ENCODE results near the gene CHRNA4.

Gene CHRNA4

DNA sequence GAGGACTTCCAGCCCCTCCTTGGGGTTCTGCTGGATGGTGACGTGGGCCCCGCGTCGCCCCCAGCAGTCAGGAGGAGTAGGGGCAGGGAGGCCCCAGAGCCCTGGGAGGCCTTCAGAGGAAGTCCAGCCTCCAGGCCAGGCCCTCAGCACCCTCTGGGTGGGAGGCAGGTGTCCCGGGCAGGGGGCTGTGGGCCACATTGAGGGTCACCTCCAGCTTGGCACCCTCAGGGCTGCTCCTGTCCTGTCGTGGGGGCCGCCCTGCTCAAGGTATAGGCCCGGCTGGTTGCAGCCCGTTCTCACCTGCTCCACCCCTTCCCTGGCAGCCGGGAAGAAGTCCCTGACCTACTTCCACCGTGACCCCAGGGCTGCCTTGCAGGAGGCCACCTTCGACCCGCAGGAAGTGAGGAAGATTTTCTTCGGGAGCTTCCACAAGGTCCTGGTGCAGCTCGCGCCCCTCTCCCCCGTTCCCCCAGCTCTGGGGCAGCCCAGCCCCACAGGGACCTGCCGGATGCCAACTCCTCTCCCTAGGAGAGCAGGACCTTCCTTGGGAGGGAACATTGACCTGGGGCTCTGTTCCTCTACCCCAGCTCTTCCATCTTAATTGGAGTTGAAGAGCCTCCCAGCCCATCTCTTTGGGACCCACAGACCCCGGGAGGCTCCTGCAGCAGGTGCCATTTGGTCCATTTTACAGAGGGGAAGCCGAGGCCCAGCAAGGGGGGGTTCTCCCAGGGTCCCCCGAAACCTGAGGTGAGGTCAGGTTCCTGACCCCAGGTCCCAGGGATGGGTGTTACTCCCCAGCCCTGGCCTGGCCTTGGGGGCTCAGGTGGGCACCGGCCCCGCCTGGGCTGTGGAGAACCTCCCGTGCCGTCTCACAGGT, 41.7 kb downstream of the CHRNA4 start:
- no peak for FAIRE-seq

GRCh38 chr20:63318391-63319163, 42.6 kb downstream of the CHRNA4 start:
- FAIRE-seq: no peak

DNA sequence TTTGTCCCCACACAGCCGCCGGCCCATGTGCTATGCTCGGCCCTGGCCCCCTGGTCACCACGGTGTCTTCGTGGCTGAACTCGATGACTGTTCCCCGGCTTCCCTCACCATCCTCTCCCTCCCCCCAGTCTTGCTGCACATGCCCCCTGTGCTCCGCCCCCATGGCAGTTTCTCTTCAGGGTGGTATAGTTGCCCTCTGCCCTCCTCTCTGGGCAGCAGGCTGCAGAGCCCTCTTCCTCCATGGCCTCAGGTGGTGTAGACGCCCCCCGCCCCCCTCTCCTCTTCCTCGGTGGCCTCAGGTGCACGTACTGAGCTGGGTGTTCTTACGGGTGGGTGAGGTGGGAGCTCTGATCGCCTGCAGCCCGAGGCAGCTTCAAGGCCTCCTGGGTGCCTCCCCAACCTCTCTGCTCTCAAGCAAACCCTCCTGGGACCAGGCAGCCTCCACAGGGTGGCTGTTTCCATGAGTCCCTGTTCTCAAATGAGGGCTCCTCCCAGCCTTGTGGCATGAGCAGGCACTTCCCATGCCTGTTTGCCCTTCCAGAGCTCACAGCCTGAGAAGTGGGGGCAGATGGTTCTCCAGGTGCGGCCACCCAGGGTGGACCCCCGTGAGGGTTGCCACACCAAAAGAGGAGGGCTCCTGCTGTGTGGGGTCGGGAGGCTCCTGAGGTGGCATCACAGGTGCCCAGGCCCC, 43.4 kb downstream of the CHRNA4 start:
- no peak for FAIRE-seq

GRCh38 chr20:63317061-63317460, 44.1 kb downstream of the CHRNA4 start:
- FAIRE-seq: no peak

- FAIRE-seq: no peak
These were observed 44.6 kb downstream of the CHRNA4 start for GRCh38 chr20:63316502-63316921.

DNA sequence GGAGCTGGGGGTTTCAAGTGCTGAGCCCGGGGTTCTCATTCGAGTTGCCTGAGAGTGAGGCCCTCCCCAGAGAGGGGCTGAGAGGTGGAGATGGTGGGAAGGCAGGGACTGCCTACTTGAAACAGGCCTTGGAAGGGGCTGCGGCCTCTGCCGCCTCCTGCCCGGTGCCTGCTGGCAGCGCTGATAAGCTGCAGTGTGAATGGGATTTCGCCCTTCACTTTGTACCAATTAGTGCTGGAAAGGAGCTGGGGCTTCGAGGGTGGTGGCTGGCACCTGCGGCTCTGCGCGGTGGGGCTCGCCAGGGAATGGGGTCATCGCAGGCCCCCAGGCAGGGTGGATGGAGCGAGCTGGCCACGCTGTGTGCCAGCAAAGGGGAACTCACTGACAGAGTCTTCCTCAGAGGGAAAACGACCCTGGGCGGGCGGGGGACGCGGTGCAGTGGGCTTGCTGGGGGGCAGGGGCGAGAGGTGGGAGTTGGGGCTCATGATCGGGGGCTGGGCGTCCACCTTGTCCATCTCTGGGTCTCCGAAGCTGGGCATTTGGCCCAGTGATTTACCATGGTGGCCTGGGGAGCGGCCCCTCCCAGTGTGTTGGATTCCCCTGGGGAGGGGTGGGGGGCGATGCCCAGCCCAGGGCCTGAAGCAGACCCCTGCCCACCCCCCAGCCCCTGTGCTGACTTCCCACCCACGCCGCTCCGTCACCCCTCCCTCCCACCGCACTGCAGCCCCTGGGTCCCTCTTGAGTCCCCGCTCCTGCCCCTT, 45.2 kb downstream of the CHRNA4 start:
- no peak for FAIRE-seq

DNA sequence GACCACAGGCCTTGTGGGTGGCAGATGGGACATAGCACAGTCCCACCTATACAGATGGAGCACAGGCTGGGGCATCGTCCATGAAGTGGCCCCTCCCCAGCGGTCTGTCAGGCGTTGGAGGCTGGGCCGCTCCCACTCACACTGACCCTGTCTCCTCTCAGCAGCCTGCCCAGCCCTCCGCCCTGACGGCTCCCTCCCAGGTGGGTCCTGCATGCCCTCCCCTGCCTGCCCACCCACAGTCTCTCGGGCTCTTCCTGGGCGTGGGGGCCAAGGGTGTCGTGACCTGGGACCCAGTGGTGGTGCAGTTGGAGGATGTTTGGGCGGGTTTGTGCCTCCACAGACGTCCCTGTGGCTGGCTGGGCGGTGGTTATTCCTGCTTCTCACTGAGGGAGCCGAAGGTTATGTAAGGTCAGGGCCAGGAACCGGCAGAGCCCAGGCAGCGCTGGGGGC, 45.9 kb downstream of the CHRNA4 start:
- no peak for FAIRE-seq

DNA sequence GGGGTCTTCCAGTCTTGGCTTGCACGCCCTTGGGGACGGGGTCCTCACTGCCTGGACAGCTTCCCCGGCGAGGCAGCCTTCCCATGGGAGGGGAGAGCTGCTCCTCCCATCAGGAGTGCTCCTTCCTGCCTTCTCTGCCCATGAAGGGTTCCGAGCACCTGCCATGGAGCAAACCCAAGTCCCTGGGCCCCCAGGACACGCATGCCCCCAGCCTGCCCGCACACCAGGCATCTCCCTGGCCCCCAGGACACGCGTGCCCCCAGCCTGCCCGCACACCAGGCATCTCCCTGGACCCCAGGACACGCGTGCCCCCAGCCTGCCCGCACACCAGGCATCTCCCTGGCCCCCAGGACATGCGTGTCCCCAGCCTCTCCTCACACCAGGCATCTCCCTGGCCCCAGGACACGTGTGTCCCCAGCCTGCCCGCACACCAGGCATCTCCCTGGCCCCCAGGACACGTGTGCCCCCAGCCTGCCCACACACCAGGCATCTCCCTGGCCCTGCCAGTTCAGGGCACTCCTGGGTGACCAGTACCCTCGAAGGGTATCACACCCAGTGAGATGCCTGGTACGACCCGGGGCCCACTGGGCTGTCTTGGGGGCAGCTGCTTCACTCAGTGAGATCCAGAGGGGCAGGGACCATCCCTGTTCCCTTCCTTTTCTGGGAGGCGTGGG, 46.4 kb downstream of the CHRNA4 start:
- FAIRE-seq: no peak

DNA sequence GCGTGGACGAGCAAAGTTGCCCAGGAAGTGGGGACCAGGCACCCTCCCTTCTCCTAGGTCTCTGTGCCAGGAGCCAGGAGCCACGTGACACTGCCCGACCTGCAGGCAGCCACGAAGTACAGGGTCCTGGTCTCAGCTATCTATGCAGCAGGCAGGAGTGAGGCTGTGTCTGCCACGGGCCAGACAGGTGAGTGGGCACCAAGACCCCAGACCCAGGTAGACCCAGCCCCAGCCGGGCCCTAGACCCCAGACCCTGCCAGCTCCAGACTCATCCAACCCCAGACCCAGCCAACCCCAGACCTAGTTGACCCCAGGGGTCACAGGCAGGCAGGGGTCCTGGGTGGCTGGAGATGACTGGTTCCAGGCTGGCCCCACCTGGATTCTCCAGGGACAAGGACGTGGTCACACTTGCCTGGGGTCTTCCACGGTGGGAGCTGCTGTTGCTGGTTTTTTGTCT, 47.1 kb downstream of the CHRNA4 start:
- no peak for FAIRE-seq

DNA sequence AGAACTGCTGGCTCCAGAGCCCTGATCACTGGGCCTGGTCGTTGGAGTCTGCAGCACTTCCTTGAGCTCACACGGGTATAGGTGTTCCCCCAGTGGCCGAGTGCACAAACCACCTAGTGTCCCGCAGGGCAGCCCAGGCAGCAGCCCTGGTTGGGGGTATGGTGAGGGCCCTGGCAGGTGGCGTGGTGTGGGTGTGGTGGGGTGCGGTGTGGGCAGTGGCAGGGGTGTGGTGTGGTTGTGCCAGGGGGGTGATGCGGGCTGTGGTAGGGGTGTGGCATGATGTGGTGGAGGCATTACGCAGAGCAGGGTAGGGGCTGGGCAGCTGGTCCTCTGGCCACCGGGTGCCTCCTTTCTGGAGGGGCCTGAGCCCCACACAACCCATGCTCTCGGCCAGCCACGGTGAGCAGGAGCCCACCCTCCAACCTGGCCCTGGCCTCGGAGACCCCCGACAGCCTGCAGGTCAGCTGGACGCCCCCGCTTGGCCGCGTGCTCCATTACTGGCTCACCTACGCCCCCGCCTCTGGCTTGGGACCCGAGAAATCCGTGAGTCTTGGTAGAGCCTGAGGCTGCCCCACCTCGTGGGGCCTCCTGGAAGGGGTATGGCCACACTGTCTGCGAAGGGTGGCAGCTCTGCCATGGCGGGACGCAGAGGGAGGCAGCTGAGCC, 47.7 kb downstream of the CHRNA4 start:
- no peak for FAIRE-seq

DNA sequence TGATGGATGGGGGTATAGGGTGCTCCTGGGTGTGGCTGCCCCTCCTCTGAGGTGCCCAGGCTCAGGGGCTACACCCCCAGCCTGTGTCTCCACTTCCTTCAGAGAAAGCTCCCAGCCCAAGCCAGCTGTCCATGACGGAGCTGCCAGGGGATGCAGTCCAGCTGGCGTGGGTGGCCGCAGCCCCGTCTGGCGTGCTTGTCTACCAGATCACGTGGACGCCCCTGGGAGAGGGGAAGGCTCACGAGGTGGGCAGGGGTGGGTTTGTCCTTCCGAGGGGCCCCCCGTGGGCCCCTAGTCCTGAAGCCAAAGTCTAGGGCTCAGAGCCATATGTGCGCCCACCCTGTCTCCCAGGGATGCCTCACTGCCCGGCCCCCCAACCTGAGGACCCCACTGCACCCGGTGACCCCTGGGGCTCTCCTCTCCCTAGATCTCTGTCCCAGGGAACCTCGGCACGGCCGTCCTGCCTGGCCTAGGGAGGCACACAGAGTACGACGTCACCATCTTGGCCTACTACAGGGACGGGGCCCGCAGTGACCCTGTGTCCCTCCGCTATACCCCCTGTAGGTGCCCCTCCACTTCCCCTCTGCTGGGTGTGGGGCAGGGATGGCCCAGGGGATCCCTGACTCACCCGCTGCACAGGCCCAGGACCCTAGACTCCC, 48.3 kb downstream of the CHRNA4 start:
- no peak for FAIRE-seq

DNA sequence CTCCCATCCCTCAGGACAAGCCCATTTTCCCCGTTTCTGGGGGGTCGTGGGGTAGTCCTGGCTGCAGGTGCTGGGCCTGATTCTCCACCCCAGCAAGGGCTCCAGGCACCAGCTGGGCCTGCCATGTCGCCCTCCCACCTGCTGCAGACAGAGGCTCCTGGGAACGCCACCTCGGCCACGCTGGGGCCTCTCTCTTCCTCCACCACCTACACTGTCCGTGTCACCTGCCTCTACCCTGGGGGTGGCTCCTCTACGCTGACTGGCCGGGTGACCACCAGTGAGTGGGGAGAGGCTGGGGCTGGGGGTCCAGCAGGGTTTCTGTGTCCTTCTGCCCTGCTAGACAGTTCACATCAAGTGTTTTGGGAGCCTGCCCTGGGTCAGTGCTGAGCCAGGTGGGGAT, 48.9 kb downstream of the CHRNA4 start:
- no peak for FAIRE-seq

DNA sequence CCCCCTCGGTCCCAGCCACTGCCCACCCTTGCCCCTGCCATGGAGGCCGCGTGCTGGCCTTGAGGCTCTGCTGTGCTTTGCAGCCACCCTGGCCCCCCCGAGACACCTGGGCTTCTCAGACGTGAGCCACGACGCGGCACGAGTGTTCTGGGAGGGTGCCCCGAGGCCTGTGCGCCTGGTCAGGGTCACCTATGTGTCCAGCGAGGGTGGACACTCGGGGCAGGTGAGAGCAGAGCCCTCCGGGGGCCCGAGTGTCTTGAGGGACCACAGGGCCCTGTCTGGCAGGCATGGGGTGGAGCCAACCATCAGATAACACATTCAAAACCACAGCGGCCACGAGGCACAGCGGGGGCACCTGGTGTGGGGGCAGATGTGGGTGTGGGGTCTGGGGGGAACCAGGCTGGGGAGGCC, 49.3 kb downstream of the CHRNA4 start:
- FAIRE-seq: no peak

DNA sequence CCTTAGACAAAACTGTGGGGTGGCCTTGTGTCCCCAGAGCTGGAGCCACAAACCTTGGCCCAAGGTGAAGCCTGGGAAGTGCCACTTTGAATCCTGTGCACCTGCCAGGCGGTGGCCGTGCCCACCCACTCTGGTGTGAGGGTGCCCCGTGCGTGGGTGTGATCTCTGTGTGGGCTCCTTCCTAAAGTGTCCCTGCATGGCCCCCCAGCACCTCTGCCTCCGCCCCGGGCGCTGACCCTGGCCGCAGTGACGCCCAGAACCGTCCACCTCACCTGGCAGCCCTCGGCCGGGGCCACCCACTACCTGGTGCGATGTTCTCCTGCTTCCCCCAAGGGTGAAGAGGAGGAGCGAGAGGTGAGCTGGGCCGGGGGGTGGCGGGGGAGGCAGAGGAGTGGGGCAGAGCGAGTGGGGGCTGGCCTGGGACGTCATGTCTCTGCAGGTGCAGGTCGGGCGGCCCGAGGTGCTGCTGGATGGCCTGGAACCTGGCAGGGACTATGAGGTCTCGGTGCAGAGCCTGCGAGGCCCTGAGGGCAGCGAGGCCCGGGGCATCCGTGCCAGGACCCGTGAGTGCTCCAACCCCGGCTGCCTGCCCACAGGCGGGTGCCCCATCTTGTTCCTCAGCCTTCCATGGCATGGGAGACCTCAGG, 49.8 kb downstream of the CHRNA4 start:
- no peak for FAIRE-seq

DNA sequence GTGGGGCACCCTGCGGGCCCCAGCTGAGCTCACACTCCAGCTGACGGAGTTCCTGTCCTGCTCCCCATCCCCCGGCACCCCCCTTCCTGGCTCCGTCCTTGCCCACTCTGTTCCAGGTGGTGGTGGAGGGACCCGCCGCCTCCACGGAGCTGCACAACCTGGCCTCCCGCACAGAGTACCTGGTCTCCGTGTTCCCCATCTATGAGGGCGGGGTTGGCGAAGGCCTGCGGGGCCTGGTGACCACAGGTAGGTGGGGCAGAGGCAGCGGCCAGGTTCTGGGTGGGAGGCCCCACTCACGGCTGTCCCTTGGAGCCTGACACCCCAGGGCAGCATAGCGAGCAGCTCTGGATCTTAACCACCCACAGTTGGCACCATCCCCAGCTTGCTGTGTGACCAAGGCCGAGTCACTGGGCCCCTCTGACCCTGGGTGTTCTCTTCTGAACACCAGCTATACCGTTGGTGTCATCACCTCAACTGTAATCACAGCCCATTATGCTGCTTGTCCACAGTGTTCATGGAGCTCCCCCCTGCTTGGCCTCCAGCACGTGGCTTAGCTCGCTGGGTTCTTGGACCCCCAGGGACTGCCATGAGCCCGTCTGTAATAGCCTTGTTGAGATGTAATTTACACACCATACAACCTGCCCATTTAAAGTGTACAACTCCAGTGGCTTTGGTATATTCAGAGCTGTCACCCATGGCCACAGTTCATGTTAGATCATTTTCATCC, 50.7 kb downstream of the CHRNA4 start:
- FAIRE-seq: no peak

DNA sequence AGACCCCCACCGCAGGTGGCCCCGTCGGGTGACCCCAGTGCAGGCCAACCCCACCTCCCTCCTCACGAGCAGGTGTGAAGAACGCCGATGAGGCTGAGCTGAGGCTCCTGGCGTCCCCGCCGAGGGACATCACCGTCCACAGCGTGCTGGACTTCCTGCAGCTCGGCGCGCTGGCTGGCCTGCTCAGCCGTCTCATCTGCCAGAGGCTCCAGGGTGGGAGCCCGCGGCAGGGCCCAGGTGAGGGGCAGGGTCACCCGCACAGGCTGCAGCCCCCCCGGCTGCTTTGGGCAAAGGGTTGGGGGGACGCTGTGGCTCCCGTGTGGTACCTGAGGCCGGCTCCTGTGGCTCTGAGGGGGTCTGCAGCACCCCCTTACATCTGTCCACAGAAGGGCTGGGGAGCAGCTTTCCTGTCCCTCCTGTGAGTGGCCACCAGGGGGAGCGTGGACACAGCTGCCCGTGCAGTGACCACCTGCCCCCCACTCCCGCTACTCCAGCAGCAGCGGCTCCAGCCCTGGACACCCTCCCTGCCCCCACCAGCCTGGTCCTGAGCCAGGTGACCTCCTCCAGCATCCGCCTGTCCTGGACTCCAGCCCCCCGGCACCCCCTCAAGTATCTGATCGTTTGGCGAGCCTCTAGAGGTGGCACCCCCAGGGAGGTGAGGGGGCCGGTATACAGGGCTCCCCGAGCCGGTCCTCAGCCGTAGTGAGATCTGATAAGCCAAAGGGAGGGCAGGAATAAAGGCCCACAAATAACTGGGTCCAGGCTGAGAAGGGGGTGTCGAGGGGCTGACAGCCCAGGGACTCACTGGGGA, 51.7 kb downstream of the CHRNA4 start:
- FAIRE-seq: no peak

- no peak for FAIRE-seq
These were observed 52.8 kb downstream of the CHRNA4 start for GRCh38 chr20:63308218-63308911.
